Right lobe of liver (tissue), 6 donors: ENCODE results near the gene TMX2. TPM values are rescaled to one million over a fixed set of nuclear protein-coding genes. Genes with fewer than 3 reads are reported as not detected.

Source experiments
- ATAC-seq, 4 donors: fragments of 200-7000 bp; cut with Tn5 transposase; one replicate each; pipeline ENCODE4 v1.9.1; 2020; ENCODE audit warnings: mild to moderate bottlenecking in 4 of 4, moderate library complexity in 4 of 4
- DNase-seq, 3 donors: peaks; one replicate each; pipeline ENCODE4 v3.0.0-alpha.2; 2020
- H3K27ac ChIP-seq, 3 donors: fragments of 200-600 bp; one replicate each; pipeline ENCODE4 v1.8.0; 2022
- H3K27me3 ChIP-seq, 2 donors: fragments of 200-600 bp; one replicate each; pipeline ENCODE4 v1.8.0; 2022
- H3K36me3 ChIP-seq, 4 donors: fragments of 200-600 bp; sonication (generic) in 1 of 4; one replicate each; pipeline versions ENCODE4 v1.5.1 to v1.8.0; 2017 to 2022; ENCODE audit warnings: control low read depth in 1 of 4
- H3K4me1 ChIP-seq, 4 donors: fragments of 200-600 bp; sonication (generic) in 1 of 4; one replicate each; pipeline versions ENCODE4 v1.5.1 to v1.8.0; 2017 to 2022; ENCODE audit warnings: control low read depth in 1 of 4
- H3K4me3 ChIP-seq, 3 donors: fragments of 200-600 bp; one replicate each; pipeline ENCODE4 v1.8.0; 2022
- H3K9me3 ChIP-seq, 4 donors: fragments of 200-600 bp; sonication (generic) in 1 of 4; one replicate each; pipeline versions ENCODE4 v1.5.1 to v1.8.0; 2017 to 2022; ENCODE audit warnings: control low read depth in 1 of 4
- CTCF ChIP-seq, 4 donors: fragments of 200-600 bp in 3 of 4; fragments of 450-650 bp in 1 of 4; IDR thresholded peaks; one replicate each; pipeline versions ENCODE4 v1.5.1 to v1.8.0; 2016 to 2022; ENCODE audit warnings: antibody characterized with exemption in 4 of 4, mild to moderate bottlenecking in 2 of 4
- POLR2A ChIP-seq: fragments of 450-650 bp; IDR thresholded peaks from one replicate; pipeline ENCODE4 v1.6.1; 2017; ENCODE audit warnings: antibody characterized with exemption, mild to moderate bottlenecking
- WGBS: methylation state at CpG from one replicate; pipeline ENCODE4 v1.1.6; 2018; ENCODE audit warnings: low coverage, low lambda C conversion rate; ENCODE audit not compliant: insufficient coverage; ENCODE audit errors: missing lambda C conversion rate; 5-methylcytosine and 5-hydroxymethylcytosine counted together
- intact Hi-C, 2 donors: fragments of 100-400 bp; cut with DNase I; formaldehyde crosslinking; loops; one replicate each; pipeline versions ENCODE4 v1.11.2 to v1.14.1; 2022
- total RNA-seq, 6 experiments: library from RNA; depleted of rRNA in 2 of 6; stranded (reverse); fragments of >200 nt in 2 of 6; fragmentation: NEBNext Ultra II Directional in 3 of 6; extraction: Animal tissue kit (Norgen Biotek cat#: 25700) in 3 of 6; gene quantifications; one replicate each; pipeline versions ENCODE4 v1.1.0 to v1.2.4, GENCODE V29; 2016 to 2023
- donor health status: DM: no; HTN: yes; CAD: no.
- donor health status: DM: no; HTN: no; CAD: no.
- donor health status: DM: no; HTN: no; CAD: no.
- donor health status: DM: no; HTN: yes; CAD: no.
- donor health status: DM: no; HTN: yes; CAD: no.

Gene TMX2
- total RNA-seq, 6 experiments from 2014 or later = 39.1 to 53.8 (median 48.5) TPM

GRCh38 chr11:57746920-57747319 is 34.5 kb downstream of the TMX2 start:
- H3K36me3 ChIP-seq = peaks cover 0 to 22% (median 4%) of the 10 kb centered on the region in 4 donors
- WGBS = 100% methylated on average over 1 of the region's 1 CpG
- H3K27ac ChIP-seq = no peak overlapping the region
- intact Hi-C loops = no loop called here
- DNase-seq (no peak), ATAC-seq (no peak)
- TF ChIP-seq CTCF (IDR thresholded peaks at IDR 0.05) (no peak), POLR2A (no peak)
- peaks cover 0 to 11% (median 5%) of the 10 kb centered on the region in 4 donors for H3K4me1 ChIP-seq
- H3K4me3 ChIP-seq = no peak overlapping the region
- no peaks in the 10 kb centered on the region for H3K9me3 ChIP-seq
- H3K27me3 ChIP-seq = no peaks in the 10 kb centered on the region

GRCh38 chr11:57751176-57751575 is 38.8 kb downstream of the TMX2 start:
- DNase-seq = no peak
- no peaks in the 10 kb centered on the region for H3K9me3 ChIP-seq
- H3K27ac ChIP-seq = no peak overlapping the region
- intact Hi-C loops = loop anchor here in 1 of 2 donors (5.0 kb wide), 1 partner anchor 51 kb away; no protein-coding TSS in a partner anchor
- H3K4me3 ChIP-seq = no peak overlapping the region
- no peaks in the 10 kb centered on the region for H3K36me3 ChIP-seq
- H3K4me1 ChIP-seq = peaks cover 0 to 3% (median 0%) of the 10 kb centered on the region in 4 donors
- no peak for ATAC-seq
- H3K27me3 ChIP-seq = no peaks in the 10 kb centered on the region
- TF ChIP-seq POLR2A (no peak), CTCF (IDR thresholded peaks at IDR 0.05) (no peak)

- Histone ChIP-seq H3K4me3 (no peak within 1 kb of the TSS), H3K27ac (no peak within 1 kb of the TSS), H3K36me3 (no peaks in the 10 kb centered on the region), H3K4me1 (peaks cover 0 to 3% (median 0%) of the 10 kb centered on the region in 4 donors), H3K27me3 (no peaks in the 10 kb centered on the region), H3K9me3 (no peaks in the 10 kb centered on the region)
- intact Hi-C loops = loop anchor here in 1 of 2 donors (5.0 kb wide), 1 partner anchor 51 kb away; no protein-coding TSS in a partner anchor
- ATAC-seq (peak; percentile 91 to 95 (median 94)), DNase-seq (no peak)
- TF ChIP-seq POLR2A (no peak), CTCF (IDR thresholded peaks at IDR 0.05) (peak; percentile 50 to 60 (median 56))
- 34% methylated on average over 10 of the region's 10 CpGs for WGBS
Observed at GRCh38 chr11:57751676-57752253, 39.4 kb downstream of the TMX2 start, which contains the start of gene BTBD18. Gene BTBD18, minus strand, starts transcription at chr11:57751819. Its CDS starts 631 bp downstream, at chr11:57751188.

GRCh38 chr11:57752954-57753353 is 40.6 kb downstream of the TMX2 start:
- no peak overlapping the region for H3K27ac ChIP-seq
- WGBS = 96% methylated on average over 23 of the region's 30 CpGs
- no peaks in the 10 kb centered on the region for H3K36me3 ChIP-seq
- no peaks in the 10 kb centered on the region for H3K27me3 ChIP-seq
- TF ChIP-seq CTCF (IDR thresholded peaks at IDR 0.05) = no peak
- TF ChIP-seq POLR2A = no peak
- DNase-seq = no peak
- intact Hi-C loops = loop anchor here in 1 of 2 donors (5.0 kb wide), 1 partner anchor 49 kb away; no protein-coding TSS in a partner anchor
- H3K4me3 ChIP-seq = no peak overlapping the region
- H3K4me1 ChIP-seq = peaks cover 0 to 3% (median 0%) of the 10 kb centered on the region in 4 donors
- H3K9me3 ChIP-seq = no peaks in the 10 kb centered on the region
- peak in 1 of 4 donors; percentile 36 for ATAC-seq
